Stimulated activated CD4-positive, alpha-beta T cell treated with anti-CD3 and anti-CD28 coated beads, Interleukin-12 subunit alpha, Interleukin-12 subunit beta, amount 100 ng/mL, for 4 hours (primary cell): ENCODE measurements around the gene PABPC1L.

Experiments used
- DNase-seq: peaks from one replicate; pipeline ENCODE4 v3.0.0-alpha.2; 2020

The PABPC1L gene

DNA sequence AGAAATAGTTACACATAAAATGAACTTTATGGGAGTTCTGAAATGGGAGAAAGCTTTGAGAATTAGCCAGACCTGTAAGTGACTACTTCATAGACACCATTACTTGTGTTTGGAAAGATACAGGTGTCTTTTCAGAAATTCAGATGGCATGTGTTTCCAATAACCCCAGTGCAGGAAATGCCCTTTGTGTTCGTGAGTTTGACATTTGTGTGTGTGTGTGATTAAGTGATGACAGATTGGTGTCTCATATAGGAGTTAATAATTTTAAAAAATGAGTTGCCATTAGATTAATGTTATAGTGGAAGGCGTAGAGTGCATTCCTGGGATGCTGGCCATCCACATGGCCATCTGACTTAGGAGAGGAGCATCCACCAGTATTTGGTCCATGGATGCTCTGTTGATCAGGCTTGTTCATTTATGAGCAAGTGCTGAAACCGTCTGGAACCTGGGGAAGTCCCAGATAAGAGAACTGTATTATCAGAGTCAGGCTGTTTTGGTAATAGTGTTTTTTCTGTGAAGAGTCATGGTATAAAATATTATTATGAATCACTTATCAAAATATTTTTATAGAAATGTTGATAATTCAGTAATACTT is 59.5 kb downstream of the PABPC1L start:
- DNase-seq: no peak

DNA sequence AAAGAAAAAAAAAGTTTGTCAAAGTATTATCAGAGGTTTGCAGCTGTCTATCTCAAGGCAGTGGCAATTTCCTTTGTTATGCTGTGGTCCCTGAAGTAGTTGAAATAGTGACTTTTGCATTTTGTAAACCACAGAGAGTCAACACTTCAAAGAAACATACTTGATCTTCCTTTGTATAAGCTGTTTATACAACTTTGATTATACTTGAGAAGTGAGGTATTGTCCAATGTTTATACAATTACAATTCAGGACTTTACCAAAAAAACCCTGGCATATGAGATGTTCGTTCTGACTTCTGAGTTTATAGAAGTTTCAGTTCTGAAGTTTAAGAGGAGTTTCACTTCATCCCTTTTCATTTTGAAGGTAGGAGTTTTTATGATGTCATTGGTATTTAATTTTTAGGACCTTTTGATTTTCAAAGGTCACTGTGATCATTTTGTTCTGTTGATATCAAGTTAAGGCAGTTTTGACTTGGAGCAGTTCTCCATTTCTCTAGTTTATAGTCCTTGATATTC is 60.4 kb downstream of the PABPC1L start:
- no peak for DNase-seq

GRCh38 chr20:44973053-44973452 is 63.2 kb downstream of the PABPC1L start:
- no peak for DNase-seq

- no peak for DNase-seq
Measured at GRCh38 chr20:44976698-44977097, 66.8 kb downstream of the PABPC1L start.

DNA sequence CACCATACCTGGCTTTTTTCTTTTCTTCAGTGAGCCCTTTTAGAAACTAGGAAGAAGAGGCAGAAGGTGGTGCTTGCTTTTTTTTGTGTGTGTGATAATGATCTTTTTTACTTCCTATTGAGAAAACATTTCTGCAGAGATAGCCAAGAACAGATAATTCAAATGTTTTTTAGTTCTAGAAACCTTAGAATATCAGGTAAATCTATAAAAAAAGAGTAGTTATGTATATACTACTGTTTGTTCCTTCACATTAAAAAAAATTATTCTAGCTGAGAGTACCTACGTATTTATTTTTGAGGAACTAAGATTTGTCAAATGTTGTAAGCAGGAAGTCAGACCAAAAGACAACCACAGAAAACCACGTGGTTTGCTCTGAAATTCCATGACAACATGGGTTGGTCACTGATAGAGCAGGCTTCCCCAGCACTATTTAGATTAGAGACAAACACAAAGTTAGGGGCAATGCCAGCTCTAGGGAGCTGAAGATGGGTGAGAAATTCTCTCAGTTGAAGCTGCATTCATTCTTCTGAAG is 69.3 kb downstream of the PABPC1L start:
- no peak for DNase-seq

GRCh38 chr20:44981736-44982406 is 72.0 kb downstream of the PABPC1L start:
- DNase-seq: no peak

- DNase-seq: no peak
Measured at GRCh38 chr20:44983093-44983674, 73.3 kb downstream of the PABPC1L start.

- DNase-seq: no peak
Measured at GRCh38 chr20:44988631-44989171, 78.8 kb downstream of the PABPC1L start.
